BE2C (cell line): ENCODE data around the gene HMGA1.
"Not testable (repeated sequence)": the region's sequence is repeated elsewhere in the genome, so short reads cannot be mapped to it uniquely, and the experiment has no call there.

Experiments
- DNase-seq: peaks from one replicate; pipeline ENCODE4 v3.0.0-alpha.2; 2020
- H3K27me3 ChIP-seq: fragments of 250-450 bp; sonication (Bioruptor Pico); 2 replicates; pipeline ENCODE4 v1.5.1; 2020; ENCODE audit warnings: mild to moderate bottlenecking
- H3K36me3 ChIP-seq: fragments of 250-450 bp; sonication (Bioruptor Pico); 2 replicates; pipeline ENCODE4 v1.5.1; 2020; ENCODE audit warnings: mild to moderate bottlenecking
- H3K4me1 ChIP-seq: fragments of 250-450 bp; sonication (Bioruptor Pico); 2 replicates; pipeline ENCODE4 v1.5.1; 2020
- H3K4me3 ChIP-seq: 2 replicates; pipeline ENCODE4 v1.5.1; 2011; ENCODE audit warnings: low read depth, low read length
- H3K9me3 ChIP-seq: fragments of 250-450 bp; sonication (Bioruptor Pico); 2 replicates; pipeline ENCODE4 v1.5.1; 2020
- TF ChIP-seq, protein P1 (sequence below): IDR thresholded peaks from 2 replicates; pipeline ENCODE4 v1.5.1; 2012; ENCODE audit warnings: mild to moderate bottlenecking, low read depth, low read length

The HMGA1 gene

DNA sequence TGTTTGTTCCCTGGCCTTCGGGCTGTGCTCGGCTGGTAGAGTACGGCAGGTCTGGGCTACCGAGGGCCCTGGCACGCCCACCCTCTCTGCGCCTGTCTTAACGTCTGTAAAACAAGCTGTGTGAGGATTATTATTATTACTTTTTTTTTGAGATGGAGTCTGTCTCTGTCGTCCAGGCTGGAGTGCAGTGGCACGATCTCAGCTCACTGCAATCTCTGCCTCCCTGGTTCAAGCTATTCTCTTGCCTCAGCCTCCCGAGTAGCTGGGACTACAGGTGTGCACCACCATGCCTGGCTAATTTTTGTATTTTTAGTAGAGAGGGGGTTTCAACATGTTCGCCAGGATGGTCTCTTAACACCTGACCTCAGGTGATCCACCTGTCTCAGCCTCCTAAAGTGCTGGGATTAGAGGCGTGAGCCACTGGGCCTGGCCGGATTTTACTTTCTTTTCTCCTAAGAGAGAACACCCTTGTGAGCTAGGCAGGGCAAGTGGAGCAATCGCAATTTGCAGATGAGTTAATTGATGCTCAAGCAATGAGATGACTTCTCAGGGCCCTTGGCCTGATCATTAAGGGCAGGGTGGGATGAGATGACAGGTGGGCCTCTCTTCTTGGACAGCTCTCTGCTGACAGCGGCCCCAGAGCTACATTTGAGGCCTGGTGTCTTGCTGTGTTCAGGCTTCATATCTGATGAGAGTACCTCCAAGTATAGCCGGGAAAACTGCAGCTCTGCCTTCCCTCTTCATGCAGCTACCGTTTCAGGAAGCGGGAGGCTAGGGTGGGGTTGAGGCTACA, 13.0 kb downstream of the HMGA1 start:
- Histone ChIP-seq H3K36me3 (no peaks in the 10 kb centered on the region; the same call in 1 of the 2 replicates), H3K27me3 (no peaks in the 10 kb centered on the region), H3K4me3 (peak overlapping the region; percentile 78), H3K4me1 (peaks cover 10% of the 10 kb centered on the region), H3K9me3 (no peaks in the 10 kb centered on the region)
- no peak for DNase-seq
- TF ChIP-seq, protein P1, sequence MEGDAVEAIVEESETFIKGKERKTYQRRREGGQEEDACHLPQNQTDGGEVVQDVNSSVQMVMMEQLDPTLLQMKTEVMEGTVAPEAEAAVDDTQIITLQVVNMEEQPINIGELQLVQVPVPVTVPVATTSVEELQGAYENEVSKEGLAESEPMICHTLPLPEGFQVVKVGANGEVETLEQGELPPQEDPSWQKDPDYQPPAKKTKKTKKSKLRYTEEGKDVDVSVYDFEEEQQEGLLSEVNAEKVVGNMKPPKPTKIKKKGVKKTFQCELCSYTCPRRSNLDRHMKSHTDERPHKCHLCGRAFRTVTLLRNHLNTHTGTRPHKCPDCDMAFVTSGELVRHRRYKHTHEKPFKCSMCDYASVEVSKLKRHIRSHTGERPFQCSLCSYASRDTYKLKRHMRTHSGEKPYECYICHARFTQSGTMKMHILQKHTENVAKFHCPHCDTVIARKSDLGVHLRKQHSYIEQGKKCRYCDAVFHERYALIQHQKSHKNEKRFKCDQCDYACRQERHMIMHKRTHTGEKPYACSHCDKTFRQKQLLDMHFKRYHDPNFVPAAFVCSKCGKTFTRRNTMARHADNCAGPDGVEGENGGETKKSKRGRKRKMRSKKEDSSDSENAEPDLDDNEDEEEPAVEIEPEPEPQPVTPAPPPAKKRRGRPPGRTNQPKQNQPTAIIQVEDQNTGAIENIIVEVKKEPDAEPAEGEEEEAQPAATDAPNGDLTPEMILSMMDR, result no peak

DNA sequence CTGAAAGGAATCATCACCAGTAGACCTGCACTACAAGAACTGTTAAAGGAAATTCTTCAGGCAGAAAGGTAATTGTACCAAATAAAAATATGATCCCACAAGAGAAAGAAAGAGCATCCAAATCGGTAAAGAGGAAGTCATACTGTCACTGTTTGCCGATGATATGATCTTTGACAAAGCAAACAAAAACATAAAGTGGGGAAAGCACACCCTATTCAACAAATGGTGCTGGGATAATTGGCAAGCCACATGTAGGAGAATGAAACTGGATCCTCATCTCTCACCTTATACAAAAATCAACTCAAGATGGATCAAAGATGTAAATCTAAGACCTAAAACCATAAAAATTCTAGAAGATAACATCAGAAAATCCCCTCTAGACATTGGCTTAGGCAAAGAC, 15.7 kb downstream of the HMGA1 start:
- H3K27me3 ChIP-seq, H3K4me3 ChIP-seq, DNase-seq, H3K9me3 ChIP-seq, H3K4me1 ChIP-seq, H3K36me3 ChIP-seq: not testable (repeated sequence)

DNA sequence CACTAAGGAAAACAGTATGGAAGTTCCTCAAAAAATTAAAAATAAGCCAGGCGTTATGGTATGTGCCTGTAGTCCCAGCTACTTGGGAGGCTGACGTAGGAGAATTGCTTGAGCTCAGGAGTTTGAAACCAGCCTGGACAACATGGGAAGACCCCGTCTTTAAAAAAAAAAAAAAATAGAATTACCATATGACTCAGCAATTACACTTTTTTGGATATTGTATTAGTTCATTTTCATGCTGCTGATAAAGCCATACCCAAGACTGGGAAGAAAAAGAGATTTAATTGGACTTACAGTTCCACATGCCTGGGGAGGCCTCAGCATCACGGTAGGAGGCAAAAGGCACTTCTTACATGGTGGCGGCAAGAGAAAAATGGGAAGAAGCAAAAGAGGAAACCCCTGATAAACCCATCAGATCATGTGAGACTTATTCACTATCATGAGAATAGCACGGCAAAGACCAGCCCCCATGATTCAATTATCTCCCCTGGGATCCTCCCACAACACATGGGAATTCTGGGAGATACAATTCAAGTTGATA, 22.9 kb downstream of the HMGA1 start:
- TF ChIP-seq, protein P1, result no peak
- DNase-seq, result no peak
- H3K27me3 ChIP-seq, result no peaks in the 10 kb centered on the region
- H3K4me1 ChIP-seq, result no peaks in the 10 kb centered on the region
- H3K9me3 ChIP-seq, result no peaks in the 10 kb centered on the region
- no peak overlapping the region for H3K4me3 ChIP-seq
- no peaks in the 10 kb centered on the region for H3K36me3 ChIP-seq

DNA sequence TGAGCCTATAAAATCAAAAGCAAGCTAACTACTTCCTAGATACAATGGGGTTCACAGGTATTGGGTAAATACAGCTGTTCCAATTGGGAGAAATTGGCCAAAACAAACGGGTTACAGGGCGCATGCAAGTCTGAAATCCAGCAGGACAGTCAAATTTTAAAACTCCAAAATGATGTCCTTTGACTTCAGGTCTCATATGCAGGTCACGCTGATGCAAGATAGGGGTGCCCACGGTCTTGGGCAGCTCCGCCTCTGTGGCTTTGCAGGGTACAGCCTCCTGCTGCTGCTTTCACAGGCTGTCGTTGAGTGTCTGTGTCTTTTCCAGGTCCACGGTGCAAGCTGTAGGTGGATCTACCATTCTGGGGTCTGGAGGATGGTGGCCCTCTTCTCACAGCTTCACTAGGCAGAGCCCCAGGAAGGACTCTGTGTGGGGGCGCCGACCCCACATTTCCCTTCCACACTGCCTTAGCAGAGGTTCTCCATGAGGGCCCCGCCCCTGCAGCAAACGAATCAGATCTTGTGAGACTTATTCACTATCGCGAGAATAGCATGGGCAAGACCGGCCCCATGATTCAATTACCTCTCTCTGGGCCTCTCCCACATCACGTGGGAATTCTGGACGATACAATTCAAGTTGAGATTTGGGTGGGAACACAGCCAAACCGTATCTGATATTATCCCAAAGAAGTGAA, 24.0 kb downstream of the HMGA1 start:
- Histone ChIP-seq H3K4me1 (no peaks in the 10 kb centered on the region), H3K27me3 (no peaks in the 10 kb centered on the region), H3K4me3 (peak overlapping the region; percentile 59), H3K36me3 (no peaks in the 10 kb centered on the region), H3K9me3 (no peaks in the 10 kb centered on the region)
- TF ChIP-seq, protein P1, result no peak
- DNase-seq, result peak; percentile 72

DNA sequence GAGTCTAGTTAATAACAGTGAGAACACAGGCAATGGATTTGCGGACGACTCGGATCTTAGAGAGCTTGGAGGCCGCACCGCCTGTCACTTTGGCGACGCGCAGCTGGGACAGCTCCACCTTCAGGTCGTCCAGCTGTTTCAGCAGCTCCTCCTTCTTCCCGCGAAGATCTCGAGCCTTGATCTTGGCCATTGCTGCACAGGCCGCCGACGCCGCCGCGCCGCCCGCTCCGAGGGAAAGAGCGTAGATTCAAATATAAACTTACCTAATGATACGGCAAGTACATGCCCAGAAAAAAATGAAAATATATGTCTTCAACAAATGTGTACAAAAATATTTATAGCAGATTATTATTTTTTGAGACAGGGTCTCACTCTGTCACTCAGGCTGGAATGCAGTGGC, 26.8 kb downstream of the HMGA1 start:
- DNase-seq, H3K9me3 ChIP-seq, H3K27me3 ChIP-seq: not testable (repeated sequence)

DNA sequence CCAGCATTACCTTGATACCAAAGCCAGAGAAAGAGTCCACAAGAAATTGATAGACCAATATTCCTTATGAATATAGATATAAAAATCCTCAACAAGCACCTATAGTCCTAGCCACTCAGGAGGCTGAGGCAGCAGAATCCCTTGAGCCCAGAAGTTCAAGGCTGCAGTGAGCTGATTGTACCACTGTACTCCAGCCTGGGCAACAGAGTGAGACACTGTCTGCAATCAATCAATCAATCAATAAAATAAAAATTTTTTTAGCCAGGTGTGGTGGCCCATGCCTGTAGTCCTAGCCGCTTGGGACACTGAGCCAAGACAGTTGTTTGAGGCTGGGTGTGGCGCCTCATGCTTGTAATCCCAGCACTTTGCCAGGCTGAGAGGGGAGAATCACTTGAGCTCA, 31.1 kb downstream of the HMGA1 start:
- Histone ChIP-seq H3K4me3 (no peak overlapping the region), H3K9me3 (no peaks in the 10 kb centered on the region), H3K36me3 (no peaks in the 10 kb centered on the region), H3K27me3 (no peaks in the 10 kb centered on the region), H3K4me1 (no peaks in the 10 kb centered on the region)
- no peak for DNase-seq
- TF ChIP-seq, protein P1, result no peak

More for the DNA sequence above, 26.8 kb downstream of the HMGA1 start:
- not testable (repeated sequence) for H3K4me1 ChIP-seq, H3K4me3 ChIP-seq, H3K36me3 ChIP-seq

DNA sequence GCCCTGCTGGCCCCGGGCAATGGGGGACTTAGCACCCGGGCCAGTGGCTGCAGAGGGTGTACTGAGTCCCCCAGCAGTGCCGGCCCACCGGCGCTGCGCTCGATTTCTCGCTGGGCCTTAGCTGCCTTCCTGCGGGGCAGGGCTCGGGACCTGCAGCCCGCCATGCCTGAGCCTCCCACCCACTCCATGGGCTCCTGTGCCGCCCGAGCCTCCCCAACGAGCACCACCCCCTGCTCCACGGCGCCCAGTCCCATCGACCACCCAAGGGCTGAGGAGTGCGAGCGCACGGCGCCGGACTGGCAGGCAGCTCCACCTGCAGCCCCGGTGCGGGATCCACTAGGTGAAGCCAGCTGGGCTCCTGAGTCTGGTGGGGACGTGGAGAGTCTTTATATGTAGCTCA, 32.5 kb downstream of the HMGA1 start:
- not testable (repeated sequence) for H3K4me1 ChIP-seq, H3K27me3 ChIP-seq, H3K36me3 ChIP-seq, H3K4me3 ChIP-seq, DNase-seq, H3K9me3 ChIP-seq

DNA sequence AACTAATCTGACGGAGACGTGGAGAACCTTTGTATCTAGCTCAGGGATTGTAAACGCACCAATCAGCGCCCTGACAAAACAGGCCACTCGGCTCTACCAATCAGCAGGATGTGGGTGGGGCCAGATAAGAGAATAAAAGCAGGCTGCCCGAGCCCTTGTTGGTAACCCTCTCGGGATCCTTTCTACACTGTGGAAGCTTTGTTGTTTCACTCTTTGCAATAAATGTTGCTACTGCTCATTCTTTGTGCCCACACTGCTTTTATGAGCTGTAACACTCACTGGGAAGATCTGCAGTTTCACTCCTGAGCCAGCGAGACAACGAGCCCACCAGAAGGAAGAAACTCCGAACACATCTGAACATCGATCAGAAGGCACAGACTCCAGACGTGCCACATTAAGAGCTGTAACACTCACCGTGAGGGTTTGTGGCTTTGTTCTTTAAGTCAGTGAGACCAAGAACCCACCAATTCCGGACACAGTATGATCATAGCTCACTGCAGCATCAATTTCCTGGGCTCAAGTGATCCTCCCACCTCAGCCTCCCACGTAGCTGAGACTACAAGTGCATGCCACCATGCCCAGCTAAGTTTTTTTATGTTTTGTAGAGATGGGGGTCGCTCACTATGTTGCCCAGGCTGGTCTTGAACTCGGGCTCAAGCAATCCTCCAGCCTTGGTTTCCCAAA, 33.1 kb downstream of the HMGA1 start:
- H3K9me3 ChIP-seq, H3K4me3 ChIP-seq, H3K27me3 ChIP-seq, DNase-seq, H3K4me1 ChIP-seq, H3K36me3 ChIP-seq: not testable (repeated sequence)
